ENCODE data around the gene MAP7D2. TPM values are rescaled to one million over a fixed set of nuclear protein-coding genes. Genes with fewer than 3 reads are reported as not detected.

MAP7D2 gene
- total RNA-seq, 1 experiment from 2014 or later: 1.9 TPM

GRCh38 chrX:20038966-20039365, 77.7 kb downstream of the MAP7D2 start:
- H3K27ac Mint-ChIP-seq: no peak overlapping the region
- Histone ChIP-seq H2AK5ac (ENCODE audit: insufficient read length, low read length) (no peak overlapping the region), H2BK120ac (ENCODE audit: low read depth, low read length, poor library complexity, severe bottlenecking) (no peak overlapping the region), H3K79me2 (ENCODE audit: insufficient read depth, low read length) (no peaks in the 10 kb centered on the region), H3K27me3 (ENCODE audit: insufficient read depth, low read length) (no peaks in the 10 kb centered on the region), H3K4ac (ENCODE audit: low read depth, low read length) (no peak overlapping the region), H3K56ac (ENCODE audit: insufficient read length, low read depth, low read length) (no peak overlapping the region), H3K23me2 (ENCODE audit: insufficient read length, low read depth, low read length, poor library complexity, severe bottlenecking) (no peaks in the 10 kb centered on the region), H3K4me1 (ENCODE audit: insufficient read depth, low read length) (no peaks in the 10 kb centered on the region), H3K9me3 (ENCODE audit: control insufficient read depth, low read depth, low read length) (peaks cover 3% of the 10 kb centered on the region), H3K4me2 (ENCODE audit: insufficient read depth, insufficient read length, low read length) (no peak overlapping the region), H2BK5ac (ENCODE audit: insufficient read length, low read length) (no peak overlapping the region), H3K27ac (ENCODE audit: insufficient read length, low read depth, low read length) (no peak overlapping the region), H2BK15ac (ENCODE audit: low read depth, low read length) (no peak overlapping the region), H3K23ac (ENCODE audit: insufficient read length, low read depth, low read length) (no peak overlapping the region), H4K8ac (replicated peaks; ENCODE audit: insufficient read length, low read depth, low read length) (no peak overlapping the region), H4K20me1 (ENCODE audit: control insufficient read depth, insufficient read depth, insufficient read length) (no peaks in the 10 kb centered on the region), H2BK12ac (ENCODE audit: insufficient read length, low read depth, low read length) (no peak overlapping the region), H4K5ac (ENCODE audit: insufficient read length, low read depth, low read length) (no peak overlapping the region), H2BK20ac (ENCODE audit: low read depth, low read length, poor library complexity, severe bottlenecking) (no peak overlapping the region), H3K14ac (ENCODE audit: insufficient read depth, low read length) (no peak overlapping the region), H3K18ac (ENCODE audit: insufficient read length, low read depth, low read length) (no peak overlapping the region), H4K91ac (ENCODE audit: insufficient read length, low read depth, low read length) (no peak overlapping the region), H2AFZ (ENCODE audit: low read length) (no peak overlapping the region), H3K9ac (ENCODE audit: extremely low read depth, insufficient read length, low read length) (no peak overlapping the region), H3T11ph (ENCODE audit: low read length) (no peak overlapping the region), H3K79me1 (ENCODE audit: insufficient read depth, low read depth, low read length, poor library complexity, severe bottlenecking) (no peaks in the 10 kb centered on the region)
- H3K9me3 Mint-ChIP-seq: peaks cover 67 to 71% of the 10 kb centered on the region in 2 experiments
- whole genome bisulfite sequencing (ENCODE audit: extremely low coverage, insufficient read length, low lambda C conversion rate): no CpG with 5 or more reads among the region's 3 CpGs
- DNase-seq: no peak
- peaks cover 0 to 6% (median 0%) of the 10 kb centered on the region in 3 experiments; a peak in 3 of 7 replicates for H3K36me3 Mint-ChIP-seq (ENCODE audit: insufficient read depth in 1 of 3, low read depth in 3 of 3)
- H3K27me3 Mint-ChIP-seq (ENCODE audit: low read depth): no peaks in the 10 kb centered on the region
- TF ChIP-seq CTCF (conservative IDR thresholded peaks at IDR 0.05): no peak
- H3K4me3 Mint-ChIP-seq: no peak overlapping the region
- H3K4me1 Mint-ChIP-seq: no peaks in the 10 kb centered on the region
